ENCODE data around the gene RELB.
A peak's percentile ranks its signal among the peaks of the same experiment; 100 is the strongest.
"Not testable (repeated sequence)": the region's sequence is repeated elsewhere in the genome, so short reads cannot be mapped to it uniquely, and the experiment has no call there.

The RELB gene

GRCh38 chr19:44987148-44987675 lies 14.1 kb upstream of the RELB start:
- DNase-seq (ENCODE audit: low read depth) = no peak

- no peak for DNase-seq (ENCODE audit: low read depth)
Measured at GRCh38 chr19:44988273-44988672, 13.0 kb upstream of the RELB start.

- DNase-seq (ENCODE audit: low read depth) = peak; percentile 10
Measured at GRCh38 chr19:44988896-44989556, 12.2 kb upstream of the RELB start.

GRCh38 chr19:44990459-44990858 lies 10.8 kb upstream of the RELB start:
- DNase-seq (ENCODE audit: low read depth) = no peak

- DNase-seq (ENCODE audit: low read depth) = no peak
Measured at GRCh38 chr19:44990966-44991365, 10.3 kb upstream of the RELB start.

GRCh38 chr19:44992336-44993163 lies 8.7 kb upstream of the RELB start:
- DNase-seq (ENCODE audit: low read depth) = no peak

GRCh38 chr19:44993526-44993925 lies 7.7 kb upstream of the RELB start:
- no peak for DNase-seq (ENCODE audit: low read depth)

- DNase-seq (ENCODE audit: low read depth) = no peak
Measured at GRCh38 chr19:44993926-44994537, 7.2 kb upstream of the RELB start.

GRCh38 chr19:44998025-44998424 lies 3.2 kb upstream of the RELB start:
- no peak for DNase-seq (ENCODE audit: low read depth)

GRCh38 chr19:44999131-44999925 lies 1.9 kb upstream of the RELB start:
- not testable (repeated sequence) for DNase-seq (ENCODE audit: low read depth)

GRCh38 chr19:45000665-45001064 lies 599 bp upstream of the RELB start:
- DNase-seq (ENCODE audit: low read depth) = not testable (repeated sequence)

GRCh38 chr19:45003485-45003884 lies 2.2 kb downstream of the RELB start:
- no peak for DNase-seq (ENCODE audit: low read depth)

GRCh38 chr19:45005787-45006186 lies 4.5 kb downstream of the RELB start:
- DNase-seq (ENCODE audit: low read depth) = no peak

- no peak for DNase-seq (ENCODE audit: low read depth)
Measured at GRCh38 chr19:45008552-45008951, 7.3 kb downstream of the RELB start.

GRCh38 chr19:45009625-45010255 lies 8.5 kb downstream of the RELB start:
- DNase-seq (ENCODE audit: low read depth) = no peak

- DNase-seq (ENCODE audit: low read depth) = no peak
Measured at GRCh38 chr19:45010306-45010705, 9.0 kb downstream of the RELB start.

- no peak for DNase-seq (ENCODE audit: low read depth)
Measured at GRCh38 chr19:45011959-45012358, 10.7 kb downstream of the RELB start.

- no peak for DNase-seq (ENCODE audit: low read depth)
Measured at GRCh38 chr19:45016388-45017314, 15.4 kb downstream of the RELB start.

GRCh38 chr19:45019187-45019586 lies 17.9 kb downstream of the RELB start:
- DNase-seq (ENCODE audit: low read depth) = no peak

- DNase-seq (ENCODE audit: low read depth) = no peak
Measured at GRCh38 chr19:45020071-45020470, 18.8 kb downstream of the RELB start.

Data from non-pigmented ciliary epithelial cell (primary cell).